Progenitor cell of endocrine pancreas (in vitro differentiated cells): ENCODE data around the gene CYP19A1. TPM values are rescaled to one million over a fixed set of nuclear protein-coding genes. Genes with fewer than 3 reads are reported as not detected.

Source experiments
- DNase-seq: peaks from one replicate; pipeline ENCODE4 v3.0.0; 2021; ENCODE audit warnings: low spot score; ENCODE audit not compliant: unreplicated experiment
- H3K27ac Mint-ChIP-seq: 2 replicates; pipeline ENCODE4 v1.8.0; 2021; ENCODE audit warnings: mild to moderate bottlenecking, moderate library complexity, mixed read lengths
- H3K27me3 Mint-ChIP-seq: 2 replicates; pipeline ENCODE4 v1.8.0; 2021; ENCODE audit warnings: mixed read lengths
- H3K36me3 Mint-ChIP-seq: 2 replicates; pipeline ENCODE4 v1.8.0; 2022; ENCODE audit warnings: mixed read lengths; ENCODE audit not compliant: insufficient read depth
- H3K4me1 Mint-ChIP-seq: 2 replicates; pipeline ENCODE4 v1.8.0; 2021; ENCODE audit warnings: low read depth, mixed read lengths
- H3K4me3 Mint-ChIP-seq: 2 replicates; pipeline ENCODE4 v1.8.0; 2021; ENCODE audit warnings: low read depth, mild to moderate bottlenecking, moderate library complexity, mixed read lengths
- H3K9me3 Mint-ChIP-seq: 2 replicates; pipeline ENCODE4 v1.8.0; 2021; ENCODE audit warnings: low read depth, mixed read lengths
- CTCF ChIP-seq: fragments of 200-600 bp; sonication (generic); IDR thresholded peaks from one replicate; pipeline ENCODE4 v1.5.0; 2021; ENCODE audit warnings: antibody characterized with exemption, mild to moderate bottlenecking; ENCODE audit not compliant: unreplicated experiment
- total RNA-seq: library from RNA; stranded (reverse); gene quantifications from 2 replicates; pipeline ENCODE4 v1.2.1, GENCODE V29; 2021

CYP19A1 gene
- total RNA-seq, 1 donor from 2014 or later: not detected

GRCh38 chr15:51199541-51199940, 138.9 kb downstream of the CYP19A1 start:
- no peak for DNase-seq
- Mint-ChIP-seq H3K36me3 (no peaks in the 10 kb centered on the region), H3K27me3 (peaks cover 21% of the 10 kb centered on the region), H3K4me3 (no peak overlapping the region), H3K27ac (no peak overlapping the region), H3K9me3 (no peaks in the 10 kb centered on the region), H3K4me1 (no peaks in the 10 kb centered on the region)
- no peak for TF ChIP-seq CTCF

- Mint-ChIP-seq H3K36me3 (no peaks in the 10 kb centered on the region), H3K4me3 (no peak overlapping the region), H3K9me3 (no peaks in the 10 kb centered on the region), H3K27ac (no peak overlapping the region), H3K4me1 (no peaks in the 10 kb centered on the region), H3K27me3 (peaks cover 27% of the 10 kb centered on the region)
- DNase-seq: no peak
- TF ChIP-seq CTCF: no peak
Measured at GRCh38 chr15:51198701-51199232, 139.6 kb downstream of the CYP19A1 start.

- H3K36me3 Mint-ChIP-seq: no peaks in the 10 kb centered on the region
- no peaks in the 10 kb centered on the region for H3K9me3 Mint-ChIP-seq
- TF ChIP-seq CTCF: no peak
- no peaks in the 10 kb centered on the region for H3K4me1 Mint-ChIP-seq
- H3K27ac Mint-ChIP-seq: no peak overlapping the region
- H3K4me3 Mint-ChIP-seq: no peak overlapping the region
- H3K27me3 Mint-ChIP-seq: peaks cover 45% of the 10 kb centered on the region
- DNase-seq: no peak
Measured at GRCh38 chr15:51195459-51195858, 142.9 kb downstream of the CYP19A1 start.

- Mint-ChIP-seq H3K36me3 (no peaks in the 10 kb centered on the region), H3K4me1 (no peaks in the 10 kb centered on the region), H3K27ac (no peak overlapping the region), H3K27me3 (peaks cover 43% of the 10 kb centered on the region), H3K9me3 (no peaks in the 10 kb centered on the region), H3K4me3 (no peak overlapping the region)
- no peak for TF ChIP-seq CTCF
- no peak for DNase-seq
Measured at GRCh38 chr15:51193979-51194378, 144.4 kb downstream of the CYP19A1 start.

GRCh38 chr15:51193526-51193925, 144.9 kb downstream of the CYP19A1 start:
- Mint-ChIP-seq H3K4me1 (no peaks in the 10 kb centered on the region), H3K36me3 (no peaks in the 10 kb centered on the region), H3K27me3 (peaks cover 43% of the 10 kb centered on the region), H3K9me3 (no peaks in the 10 kb centered on the region), H3K27ac (no peak overlapping the region), H3K4me3 (no peak overlapping the region)
- no peak for TF ChIP-seq CTCF
- DNase-seq: no peak
